H9 (cell line): Measurements from ENCODE around the gene LGALS7B. TPM values are rescaled to one million over a fixed set of nuclear protein-coding genes. Genes with fewer than 3 reads are reported as not detected.

Experiments
- DNase-seq: peaks from one replicate; pipeline ENCODE4 v3.0.0-alpha.2; 2017
- H2AFZ ChIP-seq: one replicate; pipeline ENCODE4 v1.6.1; 2013; ENCODE audit warnings: mild to moderate bottlenecking, low read length, control low read depth, moderate library complexity
- H2AK5ac ChIP-seq: 2 replicates; pipeline ENCODE4 v1.6.1; 2013; ENCODE audit warnings: low read length, control low read depth, mixed read lengths; ENCODE audit not compliant: insufficient read length
- H2BK120ac ChIP-seq: one replicate; pipeline ENCODE4 v1.6.1; 2013; ENCODE audit warnings: low read depth, mild to moderate bottlenecking, low read length, control low read depth, inconsistent platforms; ENCODE audit not compliant: poor library complexity, severe bottlenecking
- H2BK12ac ChIP-seq: 2 replicates; pipeline ENCODE4 v1.6.1; 2013; ENCODE audit warnings: low read length, control low read depth, mixed read lengths, low read depth; ENCODE audit not compliant: insufficient read length
- H2BK15ac ChIP-seq: 2 replicates; pipeline ENCODE4 v1.6.1; 2013; ENCODE audit warnings: low read depth, low read length, control low read depth
- H2BK20ac ChIP-seq: one replicate; pipeline ENCODE4 v1.6.1; 2013; ENCODE audit warnings: low read depth, mild to moderate bottlenecking, low read length, control low read depth, inconsistent platforms; ENCODE audit not compliant: poor library complexity, severe bottlenecking
- H2BK5ac ChIP-seq: 2 replicates; pipeline ENCODE4 v1.6.1; 2013; ENCODE audit warnings: low read length, control low read depth, mixed read lengths; ENCODE audit not compliant: insufficient read length
- H3K14ac ChIP-seq: 2 replicates; pipeline ENCODE4 v1.6.1; 2013; ENCODE audit warnings: low read length, control low read depth; ENCODE audit not compliant: insufficient read depth
- H3K18ac ChIP-seq: 2 replicates; pipeline ENCODE4 v1.6.1; 2013; ENCODE audit warnings: low read depth, mild to moderate bottlenecking, mixed read lengths, low read length, control low read depth; ENCODE audit not compliant: insufficient read length
- H3K23ac ChIP-seq: 2 replicates; pipeline ENCODE4 v1.6.1; 2013; ENCODE audit warnings: low read length, control low read depth, mixed read lengths, low read depth; ENCODE audit not compliant: insufficient read length
- H3K23me2 ChIP-seq: 2 replicates; pipeline ENCODE4 v1.6.1; 2013; ENCODE audit warnings: low read depth, mild to moderate bottlenecking, mixed read lengths, low read length, control low read depth; ENCODE audit not compliant: insufficient read length, poor library complexity, severe bottlenecking
- H3K27ac ChIP-seq: 2 replicates; pipeline ENCODE4 v1.5.1; 2013; ENCODE audit warnings: low read length, control low read depth, mixed read lengths, low read depth; ENCODE audit not compliant: insufficient read length
- H3K27me3 ChIP-seq: 2 replicates; pipeline ENCODE4 v1.6.1; 2013; ENCODE audit warnings: low read length, control low read depth, inconsistent platforms; ENCODE audit not compliant: insufficient read depth
- H3K4ac ChIP-seq: 2 replicates; pipeline ENCODE4 v1.6.1; 2013; ENCODE audit warnings: low read depth, mild to moderate bottlenecking, control low read depth, inconsistent platforms, low read length, moderate library complexity
- H3K4me1 ChIP-seq: 2 replicates; pipeline ENCODE4 v1.6.1; 2013; ENCODE audit warnings: low read length, control low read depth, inconsistent platforms; ENCODE audit not compliant: insufficient read depth
- H3K4me2 ChIP-seq: 2 replicates; pipeline ENCODE4 v1.6.1; 2013; ENCODE audit warnings: low read length, control low read depth, mixed read lengths; ENCODE audit not compliant: insufficient read length, insufficient read depth
- H3K56ac ChIP-seq: 2 replicates; pipeline ENCODE4 v1.6.1; 2013; ENCODE audit warnings: low read depth, mild to moderate bottlenecking, mixed read lengths, low read length, control low read depth; ENCODE audit not compliant: insufficient read length
- H3K79me1 ChIP-seq: 2 replicates; pipeline ENCODE4 v1.6.1; 2013; ENCODE audit warnings: low read depth, mild to moderate bottlenecking, moderate library complexity, low read length, control low read depth, inconsistent platforms; ENCODE audit not compliant: insufficient read depth, poor library complexity, severe bottlenecking
- H3K79me2 ChIP-seq: 2 replicates; pipeline ENCODE4 v1.6.1; 2013; ENCODE audit warnings: low read length, control low read depth, inconsistent platforms; ENCODE audit not compliant: insufficient read depth
- H3K9ac ChIP-seq: 2 replicates; pipeline ENCODE4 v1.6.1; 2013; ENCODE audit warnings: low read length, control low read depth, mixed read lengths; ENCODE audit not compliant: insufficient read length; ENCODE audit errors: extremely low read depth
- H3K9me3 ChIP-seq: one replicate; pipeline ENCODE4 v1.6.1; 2013; ENCODE audit warnings: low read depth, low read length, inconsistent platforms; ENCODE audit not compliant: control insufficient read depth
- H3T11ph ChIP-seq: one replicate; pipeline ENCODE4 v1.6.1; 2013; ENCODE audit warnings: mild to moderate bottlenecking, low read length, control low read depth, inconsistent platforms
- H4K20me1 ChIP-seq: one replicate; pipeline ENCODE4 v1.6.1; 2013; ENCODE audit not compliant: control insufficient read depth, insufficient read length, insufficient read depth
- H4K5ac ChIP-seq: 2 replicates; pipeline ENCODE4 v1.6.1; 2013; ENCODE audit warnings: low read depth, mild to moderate bottlenecking, mixed read lengths, low read length, control low read depth; ENCODE audit not compliant: insufficient read length
- H4K8ac ChIP-seq: replicated peaks from 2 replicates; pipeline ENCODE4 v1.6.1; 2013; ENCODE audit warnings: low read length, control low read depth, mixed read lengths, low read depth; ENCODE audit not compliant: insufficient read length
- H4K91ac ChIP-seq: 2 replicates; pipeline ENCODE4 v1.6.1; 2013; ENCODE audit warnings: low read depth, mild to moderate bottlenecking, moderate library complexity, mixed read lengths, low read length, control low read depth; ENCODE audit not compliant: insufficient read length
- H3K27ac Mint-ChIP-seq, 3 experiments: 2 replicates in 2 of 3; 3 replicates in 1 of 3; pipeline ENCODE4 v1.8.0; 2020 to 2021; ENCODE audit warnings: mixed read lengths in 3 of 3, mild to moderate bottlenecking in 1 of 3, moderate library complexity in 1 of 3
- H3K27me3 Mint-ChIP-seq: 2 replicates; pipeline ENCODE4 v1.8.0; 2021; ENCODE audit warnings: low read depth, mild to moderate bottlenecking, moderate library complexity, mixed read lengths
- H3K36me3 Mint-ChIP-seq, 3 experiments: 2 replicates in 2 of 3; 3 replicates in 1 of 3; pipeline ENCODE4 v1.8.0; 2020 to 2021; ENCODE audit warnings: low read depth in 3 of 3, mixed read lengths in 3 of 3; ENCODE audit not compliant: insufficient read depth in 1 of 3
- H3K4me1 Mint-ChIP-seq, 2 experiments: 2 replicates each; pipeline ENCODE4 v1.8.0; 2020; ENCODE audit warnings: mixed read lengths in 2 of 2
- H3K4me3 Mint-ChIP-seq, 2 experiments: 2 replicates in 1 of 2; 3 replicates in 1 of 2; pipeline ENCODE4 v1.8.0; 2020 to 2021; ENCODE audit warnings: mild to moderate bottlenecking in 2 of 2, mixed read lengths in 2 of 2, moderate library complexity in 1 of 2
- H3K9me3 Mint-ChIP-seq, 2 experiments: 2 replicates in 1 of 2; 3 replicates in 1 of 2; pipeline ENCODE4 v1.8.0; 2020; ENCODE audit warnings: mild to moderate bottlenecking in 2 of 2, mixed read lengths in 2 of 2, moderate library complexity in 1 of 2
- WGBS: extraction: QIAGEN DNeasy Blood & Tissue Kit; methylation state at CpG from one replicate; pipeline ENCODE4 v1.1.7; 2013; ENCODE audit warnings: missing lambda C conversion rate, low lambda C conversion rate, mixed read lengths; ENCODE audit not compliant: insufficient read length; ENCODE audit errors: extremely low coverage; 5-methylcytosine and 5-hydroxymethylcytosine counted together
- total RNA-seq: library from RNA; stranded (reverse); gene quantifications from 2 replicates; pipeline ENCODE4 v1.2.1, GENCODE V29; 2021
- TF ChIP-seq, protein P1 (sequence below): fragments of 200-600 bp; sonication (generic); conservative IDR thresholded peaks from 3 replicates; pipeline ENCODE4 v1.8.0; 2021; ENCODE audit warnings: antibody characterized with exemption, mild to moderate bottlenecking

The LGALS7B gene
- total RNA-seq, 1 experiment from 2014 or later: 0.90 TPM

DNA sequence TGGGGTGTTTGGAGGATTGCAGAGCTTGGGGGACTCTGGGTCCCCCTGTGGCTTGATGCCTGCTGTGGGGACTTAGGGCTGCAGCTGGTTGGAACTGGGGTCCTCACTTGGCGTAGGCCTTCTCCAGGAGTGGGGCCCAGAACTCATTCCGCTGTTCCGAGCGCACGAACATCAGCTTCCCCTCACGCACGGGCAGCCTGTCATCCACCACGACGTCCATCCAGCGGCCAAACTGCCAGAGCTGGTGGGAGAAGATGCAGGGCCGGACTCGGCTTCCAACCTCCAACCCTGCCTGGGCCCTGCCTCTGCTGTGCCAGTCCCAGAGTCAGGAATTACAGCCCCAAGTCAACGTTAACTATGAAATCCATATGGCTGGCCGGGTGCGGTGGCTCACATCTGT lies 47.3 kb upstream of the LGALS7B start:
- Mint-ChIP-seq H3K9me3 (no peaks in the 10 kb centered on the region; a peak in 1 of 5 replicates), H3K4me1 (peaks cover 2 to 11% of the 10 kb centered on the region in 2 experiments; a peak in 2 of 4 replicates), H3K27ac (no peak overlapping the region; a peak in 1 of 7 replicates), H3K4me3 (no peak overlapping the region), H3K27me3 (peaks cover 27% of the 10 kb centered on the region), H3K36me3 (peaks cover 0 to 6% (median 0%) of the 10 kb centered on the region in 3 experiments; a peak in 3 of 7 replicates)
- WGBS: no CpG with 5 or more reads among the region's 15 CpGs
- H2BK20ac ChIP-seq: no peak overlapping the region
- no peak overlapping the region for H3K4ac ChIP-seq
- no peak overlapping the region for H3T11ph ChIP-seq
- no peaks in the 10 kb centered on the region for H3K9me3 ChIP-seq
- H4K20me1 ChIP-seq: no peaks in the 10 kb centered on the region
- no peak overlapping the region for H3K18ac ChIP-seq
- H2BK5ac ChIP-seq: no peak overlapping the region
- H4K5ac ChIP-seq: no peak overlapping the region
- H3K56ac ChIP-seq: no peak overlapping the region
- no peaks in the 10 kb centered on the region for H3K23me2 ChIP-seq
- H3K4me1 ChIP-seq: no peaks in the 10 kb centered on the region
- no peak overlapping the region for H2AK5ac ChIP-seq
- TF ChIP-seq, protein P1, sequence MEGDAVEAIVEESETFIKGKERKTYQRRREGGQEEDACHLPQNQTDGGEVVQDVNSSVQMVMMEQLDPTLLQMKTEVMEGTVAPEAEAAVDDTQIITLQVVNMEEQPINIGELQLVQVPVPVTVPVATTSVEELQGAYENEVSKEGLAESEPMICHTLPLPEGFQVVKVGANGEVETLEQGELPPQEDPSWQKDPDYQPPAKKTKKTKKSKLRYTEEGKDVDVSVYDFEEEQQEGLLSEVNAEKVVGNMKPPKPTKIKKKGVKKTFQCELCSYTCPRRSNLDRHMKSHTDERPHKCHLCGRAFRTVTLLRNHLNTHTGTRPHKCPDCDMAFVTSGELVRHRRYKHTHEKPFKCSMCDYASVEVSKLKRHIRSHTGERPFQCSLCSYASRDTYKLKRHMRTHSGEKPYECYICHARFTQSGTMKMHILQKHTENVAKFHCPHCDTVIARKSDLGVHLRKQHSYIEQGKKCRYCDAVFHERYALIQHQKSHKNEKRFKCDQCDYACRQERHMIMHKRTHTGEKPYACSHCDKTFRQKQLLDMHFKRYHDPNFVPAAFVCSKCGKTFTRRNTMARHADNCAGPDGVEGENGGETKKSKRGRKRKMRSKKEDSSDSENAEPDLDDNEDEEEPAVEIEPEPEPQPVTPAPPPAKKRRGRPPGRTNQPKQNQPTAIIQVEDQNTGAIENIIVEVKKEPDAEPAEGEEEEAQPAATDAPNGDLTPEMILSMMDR: no peak
- H2BK15ac ChIP-seq: no peak overlapping the region
- H3K9ac ChIP-seq: no peak overlapping the region
- no peak overlapping the region for H2AFZ ChIP-seq
- no peaks in the 10 kb centered on the region for H3K79me2 ChIP-seq
- H3K27ac ChIP-seq: no peak overlapping the region
- no peak for DNase-seq
- H3K4me2 ChIP-seq: no peak overlapping the region
- no peak overlapping the region for H2BK120ac ChIP-seq
- H3K23ac ChIP-seq: no peak overlapping the region
- no peaks in the 10 kb centered on the region; the same call in 1 of the 2 replicates for H3K27me3 ChIP-seq
- no peak overlapping the region for H3K14ac ChIP-seq
- no peak overlapping the region for H4K8ac ChIP-seq
- no peak overlapping the region for H4K91ac ChIP-seq
- H3K79me1 ChIP-seq: no peaks in the 10 kb centered on the region
- H2BK12ac ChIP-seq: no peak overlapping the region
